Right lobe of liver (tissue), 6 donors: Measurements from ENCODE around the gene C17orf100. TPM values are rescaled to one million over a fixed set of nuclear protein-coding genes. Genes with fewer than 3 reads are reported as not detected.
A peak's percentile ranks its signal among the peaks of the same experiment; 100 is the strongest.

Experiments used
- ATAC-seq, 4 donors: fragments of 200-7000 bp; cut with Tn5 transposase; one replicate each; pipeline ENCODE4 v1.9.1; 2020; ENCODE audit warnings: mild to moderate bottlenecking in 4 of 4, moderate library complexity in 4 of 4
- DNase-seq, 3 donors: peaks; one replicate each; pipeline ENCODE4 v3.0.0-alpha.2; 2020
- H3K27ac ChIP-seq, 3 donors: fragments of 200-600 bp; one replicate each; pipeline ENCODE4 v1.8.0; 2022
- H3K27me3 ChIP-seq, 2 donors: fragments of 200-600 bp; one replicate each; pipeline ENCODE4 v1.8.0; 2022
- H3K36me3 ChIP-seq, 4 donors: fragments of 200-600 bp; sonication (generic) in 1 of 4; one replicate each; pipeline versions ENCODE4 v1.5.1 to v1.8.0; 2017 to 2022; ENCODE audit warnings: control low read depth in 1 of 4
- H3K4me1 ChIP-seq, 4 donors: fragments of 200-600 bp; sonication (generic) in 1 of 4; one replicate each; pipeline versions ENCODE4 v1.5.1 to v1.8.0; 2017 to 2022; ENCODE audit warnings: control low read depth in 1 of 4
- H3K4me3 ChIP-seq, 3 donors: fragments of 200-600 bp; one replicate each; pipeline ENCODE4 v1.8.0; 2022
- H3K9me3 ChIP-seq, 4 donors: fragments of 200-600 bp; sonication (generic) in 1 of 4; one replicate each; pipeline versions ENCODE4 v1.5.1 to v1.8.0; 2017 to 2022; ENCODE audit warnings: control low read depth in 1 of 4
- CTCF ChIP-seq, 4 donors: fragments of 200-600 bp in 3 of 4; fragments of 450-650 bp in 1 of 4; IDR thresholded peaks; one replicate each; pipeline versions ENCODE4 v1.5.1 to v1.8.0; 2016 to 2022; ENCODE audit warnings: antibody characterized with exemption in 4 of 4, mild to moderate bottlenecking in 2 of 4
- POLR2A ChIP-seq: fragments of 450-650 bp; IDR thresholded peaks from one replicate; pipeline ENCODE4 v1.6.1; 2017; ENCODE audit warnings: antibody characterized with exemption, mild to moderate bottlenecking
- WGBS: methylation state at CpG from one replicate; pipeline ENCODE4 v1.1.6; 2018; ENCODE audit warnings: low coverage, low lambda C conversion rate; ENCODE audit not compliant: insufficient coverage; ENCODE audit errors: missing lambda C conversion rate; 5-methylcytosine and 5-hydroxymethylcytosine counted together
- intact Hi-C, 2 donors: fragments of 100-400 bp; cut with DNase I; formaldehyde crosslinking; loops; one replicate each; pipeline versions ENCODE4 v1.11.2 to v1.14.1; 2022
- total RNA-seq, 6 experiments: library from RNA; depleted of rRNA in 2 of 6; stranded (reverse); fragments of >200 nt in 2 of 6; fragmentation: NEBNext Ultra II Directional in 3 of 6; extraction: Animal tissue kit (Norgen Biotek cat#: 25700) in 3 of 6; gene quantifications; one replicate each; pipeline versions ENCODE4 v1.1.0 to v1.2.4, GENCODE V29; 2016 to 2023
- donor health status: DM: no; HTN: yes; CAD: no.
- donor health status: DM: no; HTN: no; CAD: no.
- donor health status: DM: no; HTN: no; CAD: no.
- donor health status: DM: no; HTN: yes; CAD: no.
- donor health status: DM: no; HTN: yes; CAD: no.

C17orf100 gene
- total RNA-seq, 6 experiments from 2014 or later = 1.2 to 4.0 (median 1.9) TPM

- peaks cover 0 to 13% (median 4%) of the 10 kb centered on the region in 4 donors for H3K36me3 ChIP-seq
- H3K27ac ChIP-seq = peak overlapping the region in 2 of 3 donors; percentile 84 to 92
- H3K4me1 ChIP-seq = peaks cover 0 to 29% (median 9%) of the 10 kb centered on the region in 4 donors
- peak; percentile 25 to 50 (median 40) for ATAC-seq
- WGBS = 0% methylated on average over 35 of the region's 67 CpGs
- H3K27me3 ChIP-seq = no peaks in the 10 kb centered on the region
- TF ChIP-seq CTCF (IDR thresholded peaks at IDR 0.05) (no peak), POLR2A (no peak)
- H3K9me3 ChIP-seq = no peaks in the 10 kb centered on the region
- peak; percentile 49 to 64 (median 55) for DNase-seq
- peak overlapping the region; percentile 85 to 98 (median 93) for H3K4me3 ChIP-seq
- intact Hi-C loops = loop anchor here (5.0 to 10.0 kb wide), 3 partner anchors 65 to 168 kb away; no protein-coding TSS in a partner anchor
Measured at GRCh38 chr17:6639586-6640535, 11.7 kb upstream of the C17orf100 start.

GRCh38 chr17:6640536-6641246 lies 10.9 kb upstream of the C17orf100 start, which contains the start of the genes KIAA0753 and TXNDC17:
Gene KIAA0753 (minus strand): TSS chr17:6640711. CDS start chr17:6635103, 5,608 bp downstream.
Gene TXNDC17 (plus strand): TSS chr17:6641060. CDS start chr17:6641083, 23 bp downstream.
- Histone ChIP-seq H3K4me3 (peak within 1 kb of the TSS; percentile 85 to 98 (median 93)), H3K9me3 (no peaks in the 10 kb centered on the region), H3K27ac (peak within 1 kb of the TSS; percentile 68 to 92 (median 84)), H3K4me1 (peaks cover 0 to 29% (median 9%) of the 10 kb centered on the region in 4 donors), H3K27me3 (no peaks in the 10 kb centered on the region), H3K36me3 (peaks cover 0 to 14% (median 4%) of the 10 kb centered on the region in 4 donors)
- peak; percentile 96 for DNase-seq
- peak; percentile 90 to 96 (median 93) for ATAC-seq
- intact Hi-C loops = no loop called here
- 0% methylated on average over 40 of the region's 52 CpGs for WGBS
- TF ChIP-seq CTCF (IDR thresholded peaks at IDR 0.05) (no peak), POLR2A (peak; percentile 96)

- Histone ChIP-seq H3K4me1 (peaks cover 0 to 29% (median 9%) of the 10 kb centered on the region in 4 donors), H3K27me3 (no peaks in the 10 kb centered on the region), H3K9me3 (no peaks in the 10 kb centered on the region), H3K27ac (peak overlapping the region; percentile 68 to 92 (median 84)), H3K4me3 (peak overlapping the region; percentile 85 to 98 (median 93)), H3K36me3 (peaks cover 0 to 19% (median 4%) of the 10 kb centered on the region in 4 donors)
- 2% methylated on average over 18 of the region's 20 CpGs for WGBS
- intact Hi-C loops = no loop called here
- TF ChIP-seq POLR2A (peak; percentile 8), CTCF (IDR thresholded peaks at IDR 0.05) (no peak)
- DNase-seq (no peak), ATAC-seq (peak; percentile 30 to 53 (median 47))
Measured at GRCh38 chr17:6641247-6641863, 10.2 kb upstream of the C17orf100 start.

GRCh38 chr17:6642592-6642991 lies 9.0 kb upstream of the C17orf100 start:
- TF ChIP-seq POLR2A (no peak), CTCF (IDR thresholded peaks at IDR 0.05) (no peak)
- no peaks in the 10 kb centered on the region for H3K9me3 ChIP-seq
- intact Hi-C loops = no loop called here
- H3K4me1 ChIP-seq = peaks cover 0 to 31% (median 9%) of the 10 kb centered on the region in 4 donors
- no peak overlapping the region for H3K27ac ChIP-seq
- H3K27me3 ChIP-seq = no peaks in the 10 kb centered on the region
- DNase-seq = no peak
- ATAC-seq = peak in 1 of 4 donors; percentile 27
- peaks cover 0 to 22% (median 4%) of the 10 kb centered on the region in 4 donors for H3K36me3 ChIP-seq
- 5% methylated on average over 2 of the region's 2 CpGs for WGBS
- no peak overlapping the region for H3K4me3 ChIP-seq
